ENCODE data around the gene NAALADL2. TPM values are rescaled to one million over a fixed set of nuclear protein-coding genes. Genes with fewer than 3 reads are reported as not detected.

The NAALADL2 gene
- total RNA-seq, 1 donor from 2014 or later, result 1.1 TPM

GRCh38 chr3:175479175-175479574 lies 620.0 kb downstream of the NAALADL2 start:
- no peaks in the 10 kb centered on the region for H3K27me3 ChIP-seq (ENCODE audit: control insufficient read depth, insufficient read depth, low read length)

GRCh38 chr3:175479800-175480199 lies 620.7 kb downstream of the NAALADL2 start:
- TF ChIP-seq CTCF (IDR thresholded peaks at IDR 0.05; ENCODE audit: insufficient read depth, low read length, severe bottlenecking), result no peak
- Histone ChIP-seq H3K36me3 (ENCODE audit: control insufficient read depth, insufficient read depth, low read length) (no peaks in the 10 kb centered on the region), H3K4me3 (ENCODE audit: low read depth, low read length) (no peak overlapping the region), H3K27me3 (ENCODE audit: control insufficient read depth, insufficient read depth, low read length) (no peaks in the 10 kb centered on the region)
- FAIRE-seq (no peak), DNase-seq (ENCODE audit: low read depth) (no peak)

More at GRCh38 chr3:175479175-175479574, 620.0 kb downstream of the NAALADL2 start:
- Histone ChIP-seq H3K36me3 (ENCODE audit: control insufficient read depth, insufficient read depth, low read length) (no peaks in the 10 kb centered on the region), H3K4me3 (ENCODE audit: low read depth, low read length) (no peak overlapping the region)
- TF ChIP-seq CTCF (IDR thresholded peaks at IDR 0.05; ENCODE audit: insufficient read depth, low read length, severe bottlenecking), result no peak
- no peak for FAIRE-seq
- DNase-seq (ENCODE audit: low read depth), result no peak

GRCh38 chr3:175484666-175485065 lies 625.5 kb downstream of the NAALADL2 start:
- Histone ChIP-seq H3K36me3 (ENCODE audit: control insufficient read depth, insufficient read depth, low read length) (no peaks in the 10 kb centered on the region), H3K27me3 (ENCODE audit: control insufficient read depth, insufficient read depth, low read length) (no peaks in the 10 kb centered on the region), H3K4me3 (ENCODE audit: low read depth, low read length) (no peak overlapping the region)
- FAIRE-seq (no peak), DNase-seq (ENCODE audit: low read depth) (no peak)
- TF ChIP-seq CTCF (IDR thresholded peaks at IDR 0.05; ENCODE audit: insufficient read depth, low read length, severe bottlenecking), result no peak

DNA sequence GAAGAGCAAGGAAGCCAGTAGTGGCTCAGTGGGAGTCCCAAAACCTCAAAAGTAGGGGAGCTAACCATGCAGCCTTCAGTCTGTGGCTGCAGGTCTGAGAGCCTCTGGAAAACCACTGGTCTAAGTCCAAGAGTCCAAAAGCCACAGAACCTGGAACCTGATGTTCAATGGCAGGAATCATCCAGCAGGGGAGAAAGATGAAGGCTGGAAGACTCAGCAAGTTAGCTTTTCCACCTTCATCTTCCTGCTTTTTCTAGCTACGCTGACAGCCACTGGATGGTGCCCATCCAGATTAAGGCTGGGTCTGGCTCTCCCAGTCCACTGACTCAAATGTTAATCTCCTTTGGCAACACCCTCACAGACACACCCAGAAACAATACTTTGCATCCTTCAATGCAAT lies 626.3 kb downstream of the NAALADL2 start:
- FAIRE-seq (no peak), DNase-seq (ENCODE audit: low read depth) (no peak)
- TF ChIP-seq CTCF (IDR thresholded peaks at IDR 0.05; ENCODE audit: insufficient read depth, low read length, severe bottlenecking), result no peak
- H3K27me3 ChIP-seq (ENCODE audit: control insufficient read depth, insufficient read depth, low read length), result no peaks in the 10 kb centered on the region
- no peaks in the 10 kb centered on the region for H3K36me3 ChIP-seq (ENCODE audit: control insufficient read depth, insufficient read depth, low read length)
- H3K4me3 ChIP-seq (ENCODE audit: low read depth, low read length), result no peak overlapping the region

GRCh38 chr3:175486255-175486654 lies 627.1 kb downstream of the NAALADL2 start:
- Histone ChIP-seq H3K4me3 (ENCODE audit: low read depth, low read length) (no peak overlapping the region), H3K36me3 (ENCODE audit: control insufficient read depth, insufficient read depth, low read length) (no peaks in the 10 kb centered on the region), H3K27me3 (ENCODE audit: control insufficient read depth, insufficient read depth, low read length) (no peaks in the 10 kb centered on the region)
- DNase-seq (ENCODE audit: low read depth) (no peak), FAIRE-seq (no peak)
- TF ChIP-seq CTCF (IDR thresholded peaks at IDR 0.05; ENCODE audit: insufficient read depth, low read length, severe bottlenecking), result no peak

GRCh38 chr3:175489406-175489805 lies 630.3 kb downstream of the NAALADL2 start:
- no peak for TF ChIP-seq CTCF (IDR thresholded peaks at IDR 0.05; ENCODE audit: insufficient read depth, low read length, severe bottlenecking)
- DNase-seq (ENCODE audit: low read depth) (no peak), FAIRE-seq (no peak)
- H3K4me3 ChIP-seq (ENCODE audit: low read depth, low read length), result no peak overlapping the region
- no peaks in the 10 kb centered on the region for H3K27me3 ChIP-seq (ENCODE audit: control insufficient read depth, insufficient read depth, low read length)
- H3K36me3 ChIP-seq (ENCODE audit: control insufficient read depth, insufficient read depth, low read length), result no peaks in the 10 kb centered on the region

Measured in bronchial epithelial cell (primary cell).